ENCODE data around the gene HSF5. TPM values are rescaled to one million over a fixed set of nuclear protein-coding genes. Genes with fewer than 3 reads are reported as not detected.

Gene HSF5
- total RNA-seq, 1 experiment from 2014 or later: not detected

- Histone ChIP-seq H3K4me1 (ENCODE audit: control insufficient read depth in 1 of 2, insufficient read depth in 2 of 2, low read length in 2 of 2) (peaks cover 89 to 100% of the 10 kb centered on the region in 2 experiments), H2AFZ (ENCODE audit: low read depth, low read length, poor library complexity, severe bottlenecking) (no peak overlapping the region), H3K79me2 (ENCODE audit: insufficient read depth, low read length) (peaks cover 100% of the 10 kb centered on the region), H3K9ac (ENCODE audit: low read length) (no peak overlapping the region; the same call in 1 of the 2 replicates), H3K27me3 (ENCODE audit: insufficient read depth, low read length) (no peaks in the 10 kb centered on the region), H3K4me3 (replicated peaks in 1 of 2; ENCODE audit: low read depth in 1 of 2, low read length in 2 of 2) (no peak overlapping the region), H3K36me3 (ENCODE audit: control insufficient read depth in 1 of 2, insufficient read depth in 2 of 2, low read length in 2 of 2) (peaks cover 0 to 7% of the 10 kb centered on the region in 2 experiments; a peak in 2 of 4 replicates), H3K27ac (ENCODE audit: low read depth, low read length) (peak overlapping the region; percentile 45; the same call in 1 of the 2 replicates), H3K4me2 (ENCODE audit: low read length) (peak overlapping the region; percentile 27), H4K20me1 (ENCODE audit: insufficient read depth) (no peaks in the 10 kb centered on the region), H3K9me3 (ENCODE audit: control insufficient read depth in 1 of 2, insufficient read depth in 1 of 2, low read depth in 1 of 2, low read length in 2 of 2) (no peaks in the 10 kb centered on the region), H3K9me2 (ENCODE audit: insufficient read depth) (no peaks in the 10 kb centered on the region)
- DNase-seq (ENCODE audit: low read depth, low spot score) (no peak), ATAC-seq (no peak)
- ChIA-PET RAD21 (ENCODE audit: low non-redundant PET in 1 of 2, low total read pairs in 2 of 2, uncharacterized antibody in 2 of 2, unreplicated experiment in 2 of 2) (no interaction called here), CTCF (no interaction called here), POLR2A (no interaction called here)
- no TSS peak for BruUV-seq (replicated peaks)
- intact Hi-C loops (cut with micrococcal nuclease): no loop called here
- TF ChIP-seq ZFX (IDR thresholded peaks at IDR 0.05): no peak
- TF ChIP-seq EZH2phosphoT487 (IDR thresholded peaks at IDR 0.05; ENCODE audit: borderline replicate concordance): no peak
- no peak for TF ChIP-seq FOSL1 (IDR thresholded peaks at IDR 0.05; ENCODE audit: low read depth)
- TF ChIP-seq YY1 (IDR thresholded peaks at IDR 0.05; ENCODE audit: extremely low read depth, insufficient replicate concordance, low read depth, low read length): no peak
- TF ChIP-seq, protein P1, sequence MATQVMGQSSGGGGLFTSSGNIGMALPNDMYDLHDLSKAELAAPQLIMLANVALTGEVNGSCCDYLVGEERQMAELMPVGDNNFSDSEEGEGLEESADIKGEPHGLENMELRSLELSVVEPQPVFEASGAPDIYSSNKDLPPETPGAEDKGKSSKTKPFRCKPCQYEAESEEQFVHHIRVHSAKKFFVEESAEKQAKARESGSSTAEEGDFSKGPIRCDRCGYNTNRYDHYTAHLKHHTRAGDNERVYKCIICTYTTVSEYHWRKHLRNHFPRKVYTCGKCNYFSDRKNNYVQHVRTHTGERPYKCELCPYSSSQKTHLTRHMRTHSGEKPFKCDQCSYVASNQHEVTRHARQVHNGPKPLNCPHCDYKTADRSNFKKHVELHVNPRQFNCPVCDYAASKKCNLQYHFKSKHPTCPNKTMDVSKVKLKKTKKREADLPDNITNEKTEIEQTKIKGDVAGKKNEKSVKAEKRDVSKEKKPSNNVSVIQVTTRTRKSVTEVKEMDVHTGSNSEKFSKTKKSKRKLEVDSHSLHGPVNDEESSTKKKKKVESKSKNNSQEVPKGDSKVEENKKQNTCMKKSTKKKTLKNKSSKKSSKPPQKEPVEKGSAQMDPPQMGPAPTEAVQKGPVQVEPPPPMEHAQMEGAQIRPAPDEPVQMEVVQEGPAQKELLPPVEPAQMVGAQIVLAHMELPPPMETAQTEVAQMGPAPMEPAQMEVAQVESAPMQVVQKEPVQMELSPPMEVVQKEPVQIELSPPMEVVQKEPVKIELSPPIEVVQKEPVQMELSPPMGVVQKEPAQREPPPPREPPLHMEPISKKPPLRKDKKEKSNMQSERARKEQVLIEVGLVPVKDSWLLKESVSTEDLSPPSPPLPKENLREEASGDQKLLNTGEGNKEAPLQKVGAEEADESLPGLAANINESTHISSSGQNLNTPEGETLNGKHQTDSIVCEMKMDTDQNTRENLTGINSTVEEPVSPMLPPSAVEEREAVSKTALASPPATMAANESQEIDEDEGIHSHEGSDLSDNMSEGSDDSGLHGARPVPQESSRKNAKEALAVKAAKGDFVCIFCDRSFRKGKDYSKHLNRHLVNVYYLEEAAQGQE (IDR thresholded peaks at IDR 0.05; ENCODE audit: low read depth): no peak
- TF ChIP-seq RAD21 (IDR thresholded peaks at IDR 0.05; ENCODE audit: low read depth): no peak
- no peak for TF ChIP-seq CBX3 (IDR thresholded peaks at IDR 0.05; ENCODE audit: low read depth)
- no peak for TF ChIP-seq ZNF274 (IDR thresholded peaks at IDR 0.05; ENCODE audit: low read depth, low read length)
- TF ChIP-seq, protein P2, sequence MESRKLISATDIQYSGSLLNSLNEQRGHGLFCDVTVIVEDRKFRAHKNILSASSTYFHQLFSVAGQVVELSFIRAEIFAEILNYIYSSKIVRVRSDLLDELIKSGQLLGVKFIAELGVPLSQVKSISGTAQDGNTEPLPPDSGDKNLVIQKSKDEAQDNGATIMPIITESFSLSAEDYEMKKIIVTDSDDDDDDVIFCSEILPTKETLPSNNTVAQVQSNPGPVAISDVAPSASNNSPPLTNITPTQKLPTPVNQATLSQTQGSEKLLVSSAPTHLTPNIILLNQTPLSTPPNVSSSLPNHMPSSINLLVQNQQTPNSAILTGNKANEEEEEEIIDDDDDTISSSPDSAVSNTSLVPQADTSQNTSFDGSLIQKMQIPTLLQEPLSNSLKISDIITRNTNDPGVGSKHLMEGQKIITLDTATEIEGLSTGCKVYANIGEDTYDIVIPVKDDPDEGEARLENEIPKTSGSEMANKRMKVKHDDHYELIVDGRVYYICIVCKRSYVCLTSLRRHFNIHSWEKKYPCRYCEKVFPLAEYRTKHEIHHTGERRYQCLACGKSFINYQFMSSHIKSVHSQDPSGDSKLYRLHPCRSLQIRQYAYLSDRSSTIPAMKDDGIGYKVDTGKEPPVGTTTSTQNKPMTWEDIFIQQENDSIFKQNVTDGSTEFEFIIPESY (IDR thresholded peaks at IDR 0.05; ENCODE audit: extremely low read depth, insufficient replicate concordance, low read length): no peak
- no peak for TF ChIP-seq MAX (IDR thresholded peaks at IDR 0.05)
- TF ChIP-seq CEBPB (IDR thresholded peaks at IDR 0.05; ENCODE audit: low read depth): no peak
- TF ChIP-seq EGR1 (IDR thresholded peaks at IDR 0.05; ENCODE audit: low read depth): no peak
- no peak for TF ChIP-seq POLR2AphosphoS5 (IDR thresholded peaks at IDR 0.05; ENCODE audit: low read depth, low read length)
- TF ChIP-seq SIN3A (IDR thresholded peaks at IDR 0.05; ENCODE audit: low read depth): no peak
- no peak for TF ChIP-seq EZH2 (IDR thresholded peaks at IDR 0.05)
- no peak for TF ChIP-seq JUND (IDR thresholded peaks at IDR 0.05)
These were observed 103.3 kb downstream of the HSF5 start for GRCh38 chr17:58384897-58385296.
